ENCODE measurements around the gene SIGMAR1.

- TF ChIP-seq CTCF (IDR thresholded peaks at IDR 0.05) (no peak), POLR2A (IDR thresholded peaks at IDR 0.05; ENCODE audit: low read depth) (no peak), POLR2AphosphoS5 (IDR thresholded peaks at IDR 0.05) (no peak), EP300 (IDR thresholded peaks at IDR 0.05) (no peak)
These were observed 48.6 kb downstream of the SIGMAR1 start for GRCh38 chr9:34588671-34589635.
